DMS 273 treated with DMSO at 0.1 percent for 48 hours (cell line): ENCODE data around the gene FBXL14.
"Not testable (repeated sequence)": the region's sequence is repeated elsewhere in the genome, so short reads cannot be mapped to it uniquely, and the experiment has no call there.

Source experiments
- DNase-seq: peaks from one replicate; lab custom pipeline; 2025; lab: John Stamatoyannopoulos, UW

Gene FBXL14

DNA sequence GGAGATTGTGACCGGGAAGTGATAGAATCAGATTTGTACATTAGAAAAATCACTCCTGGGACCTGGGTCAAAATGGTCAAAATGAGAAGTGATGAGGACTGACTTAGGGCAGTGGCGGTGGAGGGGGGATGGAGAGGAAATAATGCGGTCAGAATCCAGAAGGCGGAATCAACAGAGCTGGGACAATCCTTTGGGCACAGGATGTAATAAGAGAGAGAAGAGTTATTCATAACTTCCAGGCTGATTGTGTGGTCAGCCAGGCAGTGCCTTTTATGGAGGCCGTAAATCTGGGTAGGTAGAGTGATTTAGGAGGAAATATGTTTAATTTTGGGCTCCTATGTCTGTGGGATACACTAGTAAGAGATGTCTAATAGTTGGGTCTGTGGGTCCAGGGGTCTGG is 21.6 kb downstream of the FBXL14 start:
- DNase-seq, result no peak

- no peak for DNase-seq
Measured at GRCh38 chr12:1567852-1568251, 26.5 kb downstream of the FBXL14 start.

DNA sequence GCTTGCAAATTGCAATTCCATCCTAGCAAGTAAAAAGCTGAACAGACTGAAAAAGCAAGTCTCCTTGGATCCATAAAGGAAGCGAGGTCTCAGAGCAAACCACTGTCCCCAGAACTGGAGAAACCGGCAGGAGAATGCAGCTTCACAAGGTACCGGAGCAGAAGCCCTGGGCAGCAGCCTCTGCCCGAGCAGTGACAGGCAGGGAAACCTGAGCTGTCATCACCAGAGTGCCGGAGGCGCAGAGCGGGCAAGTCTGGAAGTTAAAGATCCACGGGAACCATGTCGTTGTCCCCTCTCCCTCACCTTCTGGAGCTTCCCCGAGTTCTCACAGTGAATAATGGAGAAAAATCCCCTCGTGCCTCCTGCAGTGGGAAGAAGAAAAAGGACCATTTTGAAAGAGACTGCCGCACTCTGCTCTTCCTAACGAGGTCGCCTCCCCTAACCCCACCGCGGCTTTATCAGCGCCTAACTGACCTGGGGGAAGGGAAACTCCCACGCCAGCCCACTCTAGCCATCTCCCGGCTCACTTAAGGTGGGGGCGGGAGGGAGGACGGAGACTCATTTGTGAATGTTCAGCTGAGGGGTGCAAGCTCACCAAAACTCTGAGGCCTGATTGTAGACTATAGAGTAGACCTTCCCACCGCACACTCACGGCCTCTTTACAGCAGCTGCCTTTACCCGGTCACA is 27.8 kb downstream of the FBXL14 start:
- no peak for DNase-seq

DNA sequence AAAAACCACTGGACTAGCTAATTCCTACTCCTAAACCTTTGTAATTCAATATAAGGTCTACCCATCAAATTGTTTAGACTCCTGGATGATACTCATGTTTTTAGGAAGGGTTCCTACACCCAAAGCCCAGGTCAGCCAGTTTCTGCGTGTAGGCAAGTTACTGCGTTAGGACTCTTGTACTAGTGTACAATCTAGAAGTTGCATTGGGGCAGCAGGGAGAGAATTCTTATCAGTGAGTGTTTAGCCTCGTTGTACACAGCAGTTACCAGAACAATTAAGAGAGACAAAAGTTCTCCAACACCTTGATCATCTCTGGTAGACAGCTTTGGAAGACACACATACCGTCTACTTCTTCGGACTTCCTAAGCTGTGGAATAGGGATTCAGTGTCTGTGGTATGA is 29.2 kb downstream of the FBXL14 start:
- DNase-seq, result no peak

DNA sequence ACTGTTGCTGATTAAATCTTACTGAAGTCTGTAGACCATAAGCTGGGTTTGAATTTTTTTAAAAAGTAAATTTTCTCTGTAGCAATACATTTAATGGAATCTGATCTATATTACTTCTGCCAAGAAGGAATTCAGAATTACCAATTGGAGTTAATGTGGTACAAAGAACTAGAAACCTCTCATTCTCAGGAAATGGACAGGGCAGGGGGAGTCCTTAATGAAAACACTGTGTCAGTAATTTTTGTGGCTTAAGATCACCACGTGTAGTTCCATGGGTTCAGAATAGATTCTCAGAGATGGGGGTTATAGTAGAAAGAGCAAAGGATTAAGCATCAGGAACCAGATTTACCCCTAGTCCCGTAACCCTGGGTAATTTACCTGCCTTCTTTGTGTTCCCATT is 30.3 kb downstream of the FBXL14 start:
- DNase-seq, result no peak

DNA sequence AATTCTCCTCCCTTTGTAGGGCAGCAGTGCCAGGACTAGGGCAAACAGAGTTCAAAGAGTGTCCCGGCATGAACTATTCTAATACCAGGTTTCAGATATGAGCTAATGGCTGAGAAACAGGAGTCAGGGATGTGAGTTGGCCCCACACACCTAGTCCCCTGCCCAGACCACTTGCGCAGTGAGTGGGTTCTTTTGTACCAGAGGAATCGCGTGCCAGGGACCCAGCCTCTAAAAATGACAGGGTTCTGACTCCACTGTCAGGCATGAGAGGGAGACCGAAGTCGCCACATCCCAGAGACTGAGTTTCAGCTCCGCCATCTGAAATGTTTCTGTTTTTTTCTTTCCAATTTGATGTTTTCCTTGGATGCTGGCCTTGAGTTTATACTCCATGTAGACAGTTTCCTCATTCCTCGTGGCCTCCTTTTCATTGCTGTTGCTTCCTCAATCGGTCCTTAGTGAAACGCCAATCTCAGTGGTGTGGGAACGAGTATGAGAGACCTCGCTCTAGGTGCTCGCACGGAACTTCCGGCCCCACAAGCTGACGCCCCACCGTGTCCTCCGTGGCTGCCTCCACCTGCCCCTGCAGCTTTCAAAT is 31.5 kb downstream of the FBXL14 start:
- DNase-seq, result no peak

GRCh38 chr12:1560704-1561103 is 33.7 kb downstream of the FBXL14 start:
- no peak for DNase-seq

DNA sequence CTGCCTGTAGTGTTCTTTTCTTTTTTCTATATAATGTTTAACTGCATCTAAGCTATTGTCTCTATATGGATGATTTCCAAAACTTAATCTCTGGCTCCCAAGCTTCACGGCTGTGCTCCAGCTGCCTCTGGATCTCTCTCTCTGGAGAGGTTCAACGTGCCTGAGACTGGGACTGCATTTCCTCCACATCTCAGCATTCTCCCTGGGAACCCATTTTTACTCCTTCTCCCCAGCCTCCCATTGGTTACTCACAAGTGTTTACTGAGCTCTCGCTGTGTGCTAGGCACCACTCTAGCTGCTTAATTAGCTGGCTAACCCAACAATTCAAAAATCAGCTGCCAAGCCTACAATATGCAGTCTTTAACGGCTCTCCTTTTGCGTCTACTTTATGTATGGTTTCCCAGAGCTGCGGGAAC is 34.7 kb downstream of the FBXL14 start:
- no peak for DNase-seq

DNA sequence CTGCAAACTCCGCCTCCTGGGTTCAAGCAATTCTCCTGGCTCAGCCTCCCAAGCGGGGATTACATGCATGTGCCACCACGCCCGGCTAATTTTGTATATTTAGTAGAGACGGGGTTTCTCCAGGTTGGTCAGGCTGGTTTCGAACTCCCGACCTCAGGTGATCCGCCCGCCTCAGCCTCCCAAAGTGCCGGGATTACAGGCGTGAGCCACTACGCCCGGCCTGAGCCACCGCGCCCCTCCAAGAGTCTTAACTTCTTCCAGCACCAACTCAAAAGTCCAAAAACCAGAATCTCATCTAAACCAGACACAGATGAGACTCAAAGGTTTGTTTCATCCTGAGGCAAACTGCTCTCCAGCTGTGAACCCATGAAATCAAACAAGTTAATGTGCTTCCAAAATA is 36.3 kb downstream of the FBXL14 start:
- DNase-seq, result not testable (repeated sequence)

DNA sequence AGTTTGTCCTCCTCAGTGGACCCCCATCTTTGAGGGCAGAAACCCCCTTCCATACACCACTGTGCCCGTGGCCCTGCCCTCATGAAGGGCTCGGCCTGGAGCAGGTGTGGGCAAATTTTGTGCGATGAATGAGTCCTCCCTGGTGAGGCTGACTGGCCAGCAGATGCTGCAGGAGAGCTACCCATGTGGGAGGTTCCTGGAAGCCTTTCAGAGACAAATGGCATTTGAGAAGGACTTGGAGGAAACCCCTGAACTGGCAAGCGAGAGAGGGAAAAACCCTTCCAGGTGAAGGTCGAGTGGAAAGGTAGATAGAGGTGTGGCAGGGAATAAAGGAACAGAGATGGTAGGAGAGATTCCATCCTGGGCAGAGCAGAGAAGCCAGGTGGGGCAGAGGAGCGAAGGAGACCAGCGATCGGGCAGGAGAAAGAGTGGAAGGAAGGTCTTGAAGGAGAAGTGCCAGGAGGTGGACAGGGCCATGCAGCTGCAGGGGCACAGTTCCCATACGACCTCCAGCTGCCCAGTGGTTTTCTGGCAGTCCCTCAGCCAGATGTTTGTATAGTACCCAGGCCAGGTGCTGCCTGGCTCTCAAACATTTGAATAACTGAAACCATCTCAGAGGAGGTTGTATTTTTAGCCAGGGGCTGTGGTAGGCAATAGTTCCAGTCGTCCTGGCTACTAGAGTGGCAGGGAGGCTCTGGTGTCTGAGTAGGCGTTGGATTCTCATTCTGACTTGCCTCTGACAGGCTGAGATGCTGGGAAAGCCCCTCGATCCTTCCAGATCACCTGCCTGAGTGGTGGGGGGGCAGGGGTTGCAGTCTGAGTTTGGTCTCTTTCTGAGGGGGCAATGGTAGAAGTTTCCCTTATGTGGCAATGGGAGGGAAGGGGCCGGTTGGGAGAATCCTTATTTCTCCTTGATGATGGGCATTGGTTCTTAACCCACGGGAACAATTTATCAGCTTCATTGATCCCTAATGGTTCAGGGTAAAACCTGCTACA is 40.1 kb downstream of the FBXL14 start:
- no peak for DNase-seq

GRCh38 chr12:1553536-1553935 is 40.8 kb downstream of the FBXL14 start:
- DNase-seq, result no peak

DNA sequence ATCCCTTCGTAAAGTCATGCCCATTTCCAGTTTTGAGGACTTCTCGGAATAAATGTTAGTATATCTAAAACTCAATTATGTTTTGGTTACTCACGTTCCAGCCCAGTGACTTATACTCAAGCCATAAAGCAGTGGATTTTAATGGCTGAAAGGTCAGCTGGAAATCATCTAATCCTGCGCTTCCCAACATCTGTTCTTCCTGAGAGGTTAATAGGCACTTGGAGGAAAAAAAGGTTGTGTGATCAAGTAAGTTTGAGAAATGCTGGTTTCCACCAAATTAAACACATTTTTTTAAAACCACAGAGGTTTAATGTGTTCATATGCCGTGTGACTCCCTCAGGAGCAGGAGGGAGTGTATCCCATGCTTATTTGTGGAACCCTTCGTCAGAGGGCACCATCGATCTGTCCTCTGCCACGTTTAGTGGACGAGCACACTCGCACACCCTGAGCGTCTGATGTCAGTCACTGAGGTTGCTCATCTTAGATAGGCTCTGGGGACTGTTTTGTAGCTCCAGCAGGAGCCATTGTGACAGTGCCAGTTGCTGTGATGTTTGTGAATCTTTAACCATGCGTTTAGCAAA is 41.4 kb downstream of the FBXL14 start:
- DNase-seq, result no peak

GRCh38 chr12:1552171-1552570 is 42.2 kb downstream of the FBXL14 start:
- no peak for DNase-seq

- no peak for DNase-seq
Measured at GRCh38 chr12:1551496-1551895, 42.9 kb downstream of the FBXL14 start.

- no peak for DNase-seq
Measured at GRCh38 chr12:1546931-1547640, 47.3 kb downstream of the FBXL14 start.

GRCh38 chr12:1544996-1545700 is 49.2 kb downstream of the FBXL14 start:
- DNase-seq, result no peak

DNA sequence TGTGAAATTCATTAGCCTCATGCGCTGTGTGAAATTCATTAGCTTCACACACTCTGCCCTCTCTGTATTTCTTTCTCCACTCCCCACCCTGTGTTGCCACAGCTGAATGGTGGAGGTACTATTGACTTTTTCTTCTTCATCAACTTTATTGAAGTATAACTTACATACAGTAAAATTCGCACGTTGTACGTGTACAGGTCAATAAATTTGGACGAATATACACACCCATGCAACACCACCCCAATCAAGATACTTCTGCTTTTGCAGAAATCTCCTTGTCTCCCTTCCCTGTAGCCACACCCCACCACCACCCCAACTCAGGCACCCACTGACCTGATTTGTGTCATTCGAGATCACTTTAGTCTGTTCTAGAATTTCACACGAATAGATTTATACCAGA is 51.8 kb downstream of the FBXL14 start:
- no peak for DNase-seq

- DNase-seq, result no peak
Measured at GRCh38 chr12:1540690-1541089, 53.7 kb downstream of the FBXL14 start.

- DNase-seq, result no peak
Measured at GRCh38 chr12:1539135-1539534, 55.2 kb downstream of the FBXL14 start.

- no peak for DNase-seq
Measured at GRCh38 chr12:1536817-1537216, 57.6 kb downstream of the FBXL14 start.

GRCh38 chr12:1534748-1535147 is 59.6 kb downstream of the FBXL14 start:
- no peak for DNase-seq
